Keratinocyte (primary cell): ENCODE data around the gene RAB1B.

Experiments
- EZH2 ChIP-seq: IDR thresholded peaks from one replicate; pipeline ENCODE4 v1.6.1; 2012; ENCODE audit warnings: inconsistent platforms, mild to moderate bottlenecking, low read length, moderate library complexity
- TF ChIP-seq, protein P1 (sequence below), 3 experiments: IDR thresholded peaks in 1 of 3; conservative IDR thresholded peaks in 1 of 3; optimal IDR thresholded peaks in 1 of 3; 2 replicates in 2 of 3; 3 replicates in 1 of 3; pipeline versions ENCODE3 to v1.5.1; 2011; ENCODE audit warnings: low read length in 3 of 3, mild to moderate bottlenecking in 3 of 3, moderate library complexity in 2 of 3, control low read depth in 1 of 3, inconsistent platforms in 1 of 3; ENCODE audit not compliant: insufficient read depth in 2 of 3; ENCODE audit errors: extremely low read depth in 1 of 3

DNA sequence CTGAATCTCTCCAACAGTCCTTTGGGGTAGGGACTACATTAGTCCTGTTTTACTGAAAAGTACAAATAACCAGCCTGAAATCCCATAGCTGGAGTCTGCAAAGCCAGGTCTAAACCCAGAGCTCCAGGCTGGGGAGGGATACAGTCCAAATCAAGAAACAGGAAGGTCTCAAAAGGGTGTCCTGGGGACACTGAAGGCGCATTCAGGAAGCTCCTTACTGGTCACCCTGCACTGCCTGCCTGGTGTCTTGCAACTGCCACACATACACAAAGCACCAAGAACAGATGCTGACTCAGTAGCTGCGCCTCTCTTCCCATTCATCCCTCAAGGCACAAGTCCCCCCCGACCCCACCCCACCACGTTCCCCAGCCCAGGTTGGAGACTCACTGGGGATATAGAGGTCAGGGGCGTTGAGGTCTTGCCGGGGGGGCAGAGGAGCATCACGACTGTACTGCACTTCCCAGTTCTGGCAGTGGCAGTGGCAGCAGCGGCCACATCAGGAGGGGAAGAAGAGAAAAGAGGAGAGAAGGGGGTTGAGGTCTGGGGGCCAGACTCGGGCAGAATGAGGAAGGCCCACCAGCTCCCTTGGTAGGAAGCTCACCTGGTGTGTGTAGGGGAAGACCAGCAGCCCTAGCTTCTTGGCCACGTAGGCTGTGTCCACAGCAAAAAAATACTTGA, 18.9 kb downstream of the RAB1B start:
- TF ChIP-seq, protein P1, sequence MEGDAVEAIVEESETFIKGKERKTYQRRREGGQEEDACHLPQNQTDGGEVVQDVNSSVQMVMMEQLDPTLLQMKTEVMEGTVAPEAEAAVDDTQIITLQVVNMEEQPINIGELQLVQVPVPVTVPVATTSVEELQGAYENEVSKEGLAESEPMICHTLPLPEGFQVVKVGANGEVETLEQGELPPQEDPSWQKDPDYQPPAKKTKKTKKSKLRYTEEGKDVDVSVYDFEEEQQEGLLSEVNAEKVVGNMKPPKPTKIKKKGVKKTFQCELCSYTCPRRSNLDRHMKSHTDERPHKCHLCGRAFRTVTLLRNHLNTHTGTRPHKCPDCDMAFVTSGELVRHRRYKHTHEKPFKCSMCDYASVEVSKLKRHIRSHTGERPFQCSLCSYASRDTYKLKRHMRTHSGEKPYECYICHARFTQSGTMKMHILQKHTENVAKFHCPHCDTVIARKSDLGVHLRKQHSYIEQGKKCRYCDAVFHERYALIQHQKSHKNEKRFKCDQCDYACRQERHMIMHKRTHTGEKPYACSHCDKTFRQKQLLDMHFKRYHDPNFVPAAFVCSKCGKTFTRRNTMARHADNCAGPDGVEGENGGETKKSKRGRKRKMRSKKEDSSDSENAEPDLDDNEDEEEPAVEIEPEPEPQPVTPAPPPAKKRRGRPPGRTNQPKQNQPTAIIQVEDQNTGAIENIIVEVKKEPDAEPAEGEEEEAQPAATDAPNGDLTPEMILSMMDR (optimal IDR thresholded peaks at IDR 0.05 in 1 of 3, IDR thresholded peaks at IDR 0.05 in 1 of 3, conservative IDR thresholded peaks at IDR 0.05 in 1 of 3; ENCODE audit: extremely low read depth in 1 of 3, insufficient read depth in 2 of 3, low read length in 3 of 3), result no peak
- TF ChIP-seq EZH2, result no peak
